K562 (cell line): ENCODE data around the gene DYNC1H1. TPM values are rescaled to one million over a fixed set of nuclear protein-coding genes. Genes with fewer than 3 reads are reported as not detected.
A peak's percentile ranks its signal among the peaks of the same experiment; 100 is the strongest.

Source experiments
- ATAC-seq: fragments of 200-7000 bp; cut with Tn5 transposase; 3 replicates; pipeline ENCODE4 v1.9.1; 2020; ENCODE audit warnings: moderate library complexity
- BruUV-seq: library from RNA; stranded (reverse); fragments of 400-500 nt; replicated peaks from 2 replicates; lab custom pipeline; 2021; lab: Mats Ljungman, UMichigan
- CTCF ChIA-PET: fragments of 300-600 bp; formaldehyde crosslinking; extraction: SDS; loops from one replicate; lab custom pipeline; 2021; ENCODE audit warnings: low intra/inter-chr PET ratio; lab: Yijun Ruan, JAX
- POLR2A ChIA-PET: fragments of 300-600, 350-650 bp; sonication (Branson Sonifier 250); formaldehyde crosslinking; extraction: SDS; loops from one replicate; lab custom pipeline; 2021; ENCODE audit warnings: antibody characterized with exemption, inconsistent platforms; lab: Yijun Ruan, JAX
- DNase-seq, 4 experiments: peaks; one replicate each; pipeline versions ENCODE4 v3.0.0 to v3.0.0-alpha.2; 2011 to 2018; ENCODE audit warnings: low spot score in 3 of 4, mixed read lengths in 3 of 4; ENCODE audit errors: extremely low read depth in 1 of 4
- FAIRE-seq: peaks from 2 replicates; lab custom pipeline; 2011; peaks lifted over from hg19 to GRCh38; lab: Jason Lieb, UNC
- H2AFZ ChIP-seq: 2 replicates; pipeline ENCODE4 v1.6.0; 2011; ENCODE audit warnings: low read depth, low read length, control low read depth, inconsistent platforms
- H3K27ac ChIP-seq: fragments of 200-600 bp; 3 replicates; pipeline ENCODE4 v1.8.0; 2011; ENCODE audit warnings: low read depth, mild to moderate bottlenecking, control low read depth, inconsistent platforms, low read length, moderate library complexity, mixed read lengths; ENCODE audit errors: extremely low read depth
- H3K27me3 ChIP-seq, 2 experiments: fragments of 300-600 bp in 1 of 2; 2 replicates in 1 of 2; 3 replicates in 1 of 2; pipeline versions ENCODE4 v1.6.0 to v1.8.0; 2011; ENCODE audit warnings: inconsistent platforms in 2 of 2, low read length in 2 of 2, mild to moderate bottlenecking in 1 of 2, mixed read lengths in 1 of 2, moderate library complexity in 1 of 2; ENCODE audit not compliant: control insufficient read depth in 2 of 2, insufficient read depth in 2 of 2
- H3K36me3 ChIP-seq: fragments of 300-600 bp; 3 replicates; pipeline ENCODE4 v1.8.0; 2011; ENCODE audit warnings: mild to moderate bottlenecking, low read length, inconsistent platforms; ENCODE audit not compliant: control insufficient read depth, insufficient read depth
- H3K4me1 ChIP-seq, 2 experiments: fragments of 200-600 bp in 1 of 2; replicated peaks in 1 of 2; 2 replicates in 1 of 2; 3 replicates in 1 of 2; pipeline versions ENCODE4 v1.5.1 to v1.8.0; 2011; ENCODE audit warnings: inconsistent platforms in 2 of 2, low read length in 2 of 2, mild to moderate bottlenecking in 1 of 2, mixed read lengths in 1 of 2, moderate library complexity in 1 of 2; ENCODE audit not compliant: control insufficient read depth in 2 of 2, insufficient read depth in 2 of 2
- H3K4me2 ChIP-seq: 2 replicates; pipeline ENCODE4 v1.6.1; 2011; ENCODE audit warnings: low read length, control low read depth, inconsistent platforms, mixed read lengths; ENCODE audit not compliant: insufficient read depth
- H3K4me3 ChIP-seq: fragments of 200-600 bp; sonication (generic), shearing (Covaris generic); 2 replicates; pipeline ENCODE4 v1.5.1; 2016; ENCODE audit warnings: control low read depth, inconsistent platforms
- H3K79me2 ChIP-seq: fragments of 200-600 bp; 3 replicates; pipeline ENCODE4 v1.8.0; 2011; ENCODE audit warnings: low read length, inconsistent platforms; ENCODE audit not compliant: control insufficient read depth, insufficient read depth
- H3K9ac ChIP-seq, 2 experiments: 2 replicates each; pipeline versions ENCODE4 v1.6.0 to v1.6.1; 2011; ENCODE audit warnings: low read depth in 2 of 2, low read length in 2 of 2, control low read depth in 1 of 2, inconsistent platforms in 1 of 2, mild to moderate bottlenecking in 1 of 2, mixed read lengths in 1 of 2; ENCODE audit not compliant: insufficient read depth in 1 of 2
- H3K9me1 ChIP-seq: one replicate; pipeline ENCODE4 v1.6.0; 2011; ENCODE audit warnings: inconsistent platforms, mild to moderate bottlenecking, low read length, moderate library complexity; ENCODE audit not compliant: control insufficient read depth, insufficient read depth
- H3K9me3 ChIP-seq: replicated peaks from 2 replicates; pipeline ENCODE4 v1.5.1; 2011; ENCODE audit warnings: low read depth, low read length, inconsistent platforms; ENCODE audit not compliant: control insufficient read depth, insufficient read depth
- H4K20me1 ChIP-seq: replicated peaks from 2 replicates; pipeline ENCODE4 v1.6.1; 2011; ENCODE audit warnings: low read length, inconsistent platforms, mixed read lengths; ENCODE audit not compliant: control insufficient read depth, insufficient read depth
- COPS2 ChIP-seq: fragments of 450-650 bp; conservative IDR thresholded peaks from 2 replicates; pipeline ENCODE4 v1.6.1; 2016; ENCODE audit warnings: mild to moderate bottlenecking, moderate library complexity
- CREBBP ChIP-seq: IDR thresholded peaks from one replicate; pipeline ENCODE4 v1.6.1; 2012; ENCODE audit warnings: low read depth, mild to moderate bottlenecking, control low read depth, inconsistent platforms, low read length
- ETS2 ChIP-seq: IDR thresholded peaks from 2 replicates; pipeline ENCODE4 v1.6.1; 2016; ENCODE audit warnings: borderline replicate concordance, missing genetic modification characterization, mild to moderate bottlenecking, moderate library complexity, missing compliant biosample characterization; ENCODE audit not compliant: poor library complexity, severe bottlenecking
- NEUROD1 ChIP-seq: fragments of 150-350 bp; IDR thresholded peaks from 2 replicates; pipeline ENCODE4 v1.6.1; 2014; ENCODE audit warnings: borderline replicate concordance, low read length, low read depth; ENCODE audit not compliant: partially characterized antibody
- NR3C1 ChIP-seq: sonication (generic); formaldehyde crosslinking; IDR thresholded peaks from 2 replicates; pipeline ENCODE4 v1.8.1; 2022; ENCODE audit warnings: missing genetic modification reagents
- OTX1 ChIP-seq: fragments of 450-650 bp; formaldehyde crosslinking; IDR thresholded peaks from 2 replicates; pipeline ENCODE4 v1.4.0; 2022; ENCODE audit warnings: mild to moderate bottlenecking
- POLR2B ChIP-seq: fragments of 450-650 bp; IDR thresholded peaks from 2 replicates; pipeline ENCODE4 v1.6.1; 2018; ENCODE audit warnings: low read depth; ENCODE audit not compliant: partially characterized antibody
- PRPF4 ChIP-seq: fragments of 200-400 bp; formaldehyde crosslinking; IDR thresholded peaks from one replicate; pipeline ENCODE4 v1.6.1; 2017; ENCODE audit warnings: low read length, low read depth, mild to moderate bottlenecking; ENCODE audit not compliant: insufficient read depth, poor library complexity, severe bottlenecking
- TARDBP ChIP-seq: fragments of 450-650 bp; IDR thresholded peaks from 2 replicates; pipeline ENCODE4 v1.6.1; 2016
- TCF7L2 ChIP-seq: fragments of 150-350 bp; IDR thresholded peaks from 2 replicates; pipeline ENCODE4 v1.6.1; 2016; ENCODE audit warnings: low read depth, mild to moderate bottlenecking, low read length, moderate library complexity
- ZFP36 ChIP-seq: fragments of 150-350 bp; IDR thresholded peaks from 2 replicates; pipeline ENCODE4 v1.6.1; 2018; ENCODE audit warnings: low read length, low read depth; ENCODE audit not compliant: partially characterized antibody
- ZNF217 ChIP-seq: sonication (generic); formaldehyde crosslinking; IDR thresholded peaks from 2 replicates; pipeline ENCODE4 v1.8.0; 2022; ENCODE audit warnings: mild to moderate bottlenecking, missing genetic modification reagents
- ZNF589 ChIP-seq: fragments of 200-800 bp; sonication (Bioruptor generic); IDR thresholded peaks from 2 replicates; pipeline ENCODE4 v1.6.1; 2016; ENCODE audit warnings: low read depth, missing genetic modification characterization, missing compliant biosample characterization
- WGBS: fragments of 100-300 bp; shearing (Covaris generic); methylation state at CpG from one replicate; pipeline ENCODE4 v1.1.6; 2016; ENCODE audit warnings: low coverage, mixed read lengths; ENCODE audit not compliant: insufficient coverage; ENCODE audit errors: missing lambda C conversion rate; 5-methylcytosine and 5-hydroxymethylcytosine counted together
- in situ Hi-C: fragments of 300-500 bp; cut with MboI; formaldehyde crosslinking; loops from 4 replicates; pipeline ENCODE4 v1.15.0; 2018; ENCODE audit warnings: inconsistent platforms, mixed read lengths
- intact Hi-C: fragments of 100-400 bp; cut with micrococcal nuclease; formaldehyde crosslinking; loops from 2 replicates; pipeline ENCODE4 v1.14.2; 2022
- polyA plus RNA-seq, 8 experiments: library from polyadenylated mRNA; depleted of rRNA in 4 of 8; stranded (reverse) in 5 of 8; unstranded in 3 of 8; fragments of >200 nt; fragmentation: Nextera tagmentation in 2 of 8; fragmentation: Illumina TruSeq in 1 of 8; extraction: Ambion mirVana in 2 of 8; extraction: Trizol in 1 of 8; gene quantifications; 2 replicates each; pipeline versions ENCODE4 v1.2.1 to v1.2.3, GENCODE V29; 2011 to 2014; ENCODE audit warnings: inconsistent platforms in 1 of 8, missing spikeins in 1 of 8
- total RNA-seq, 7 experiments: library from RNA; depleted of rRNA in 6 of 7; stranded (reverse); fragments of >200 nt in 6 of 7; fragmentation: Illumina TruSeq in 2 of 7; extraction: Trizol in 2 of 7; gene quantifications; 2 replicates each; pipeline versions ENCODE4 v1.2.1 to v1.2.3, GENCODE V29; 2011 to 2021; ENCODE audit warnings: low replicate concordance in 1 of 7
- TF ChIP-seq, protein P1 (sequence below): fragments of 250-450 bp; sonication (Bioruptor Pico); IDR thresholded peaks from 2 replicates; pipeline ENCODE4 v1.4.0; 2020
- TF ChIP-seq, protein P2 (sequence below): sonication (generic); formaldehyde crosslinking; IDR thresholded peaks from 2 replicates; pipeline ENCODE4 v1.8.0; 2022; ENCODE audit warnings: mild to moderate bottlenecking, low read depth, missing genetic modification reagents

Gene DYNC1H1
- total and polyA plus RNA-seq, 9 of the 15 experiments (the other 6 are each of a cell fraction or from before 2014, with no cell fraction given) = 31.9 to 335 (median 115) TPM

DNA sequence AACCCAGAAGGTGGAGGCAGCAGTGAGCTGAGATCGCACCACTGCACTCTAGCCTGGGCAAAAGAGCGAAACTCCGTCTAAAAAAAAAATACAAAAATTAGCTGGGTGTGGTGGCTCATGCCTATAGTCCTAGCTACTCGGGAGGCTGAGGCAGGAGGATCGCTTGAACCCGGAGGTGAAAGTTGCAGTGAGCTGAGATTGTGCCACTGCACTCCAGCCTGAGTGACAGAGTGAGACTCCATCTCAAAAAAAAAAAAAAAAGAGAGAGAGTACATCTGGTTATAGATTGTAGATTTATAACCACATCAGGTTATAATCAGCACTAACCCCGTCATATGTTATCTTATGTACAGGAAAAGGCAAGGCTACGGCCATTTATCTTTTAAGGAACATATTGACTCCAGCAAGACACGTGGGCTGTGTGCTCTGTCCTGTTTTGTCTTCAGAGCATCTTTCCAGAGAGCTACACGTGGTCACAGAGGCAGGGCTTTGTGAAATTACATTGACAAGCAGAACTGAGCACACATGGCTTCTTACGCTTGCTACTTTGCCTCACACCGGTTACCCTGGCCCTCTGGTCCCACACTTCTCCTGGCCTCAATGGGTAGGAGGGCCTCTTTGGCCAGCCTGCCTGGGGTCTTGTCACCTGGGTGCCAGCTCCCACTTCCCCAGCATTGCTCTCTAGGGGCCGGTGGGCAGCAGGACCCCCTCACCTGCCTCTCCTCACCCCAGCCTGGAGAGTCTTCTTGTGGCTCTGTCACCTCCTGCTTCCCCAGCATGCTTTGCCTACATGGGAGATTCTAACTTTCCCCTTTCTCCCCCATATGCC, 6.8 kb upstream of the DYNC1H1 start:
- Histone ChIP-seq H3K9me3 (no peaks in the 10 kb centered on the region), H3K27ac (peak overlapping the region; percentile 32; the same call in 1 of the 3 replicates), H3K36me3 (no peaks in the 10 kb centered on the region), H3K79me2 (no peaks in the 10 kb centered on the region), H2AFZ (peak overlapping the region; percentile 74), H4K20me1 (no peaks in the 10 kb centered on the region), H3K9ac (peak overlapping the region in 1 of 2 experiments; percentile 84; a peak in 2 of 4 replicates), H3K4me1 (peaks cover 24 to 31% of the 10 kb centered on the region in 2 experiments), H3K4me3 (no peak overlapping the region), H3K4me2 (no peak overlapping the region), H3K27me3 (no peaks in the 10 kb centered on the region), H3K9me1 (no peaks in the 10 kb centered on the region)
- FAIRE-seq = peak; percentile 69
- ChIA-PET CTCF (no interaction called here), POLR2A (interaction anchor here (0.6 to 1.3 kb wide), 2 partner anchors 9 to 874 kb away, joined by 3 to 4 read pairs; no protein-coding TSS in a partner anchor)
- ATAC-seq = no peak; the same call in 1 of the 3 replicates
- 46% methylated on average over 11 of the region's 13 CpGs for WGBS
- no TSS peak for BruUV-seq
- peak in 1 of 4 experiments; percentile 63 for DNase-seq
- in situ Hi-C loops (no loop called here), intact Hi-C loops (no loop called here)
- TF ChIP-seq ETS2 (tag) (no peak), POLR2B (no peak), NR3C1 (CRISPR knock-in tag) (no peak), PRPF4 (no peak), ZFP36 (no peak), TCF7L2 (no peak), ZNF217 (CRISPR knock-in tag) (no peak), COPS2 (no peak), OTX1 (CRISPR knock-in tag) (no peak), NEUROD1 (no peak), TARDBP (no peak), CREBBP (no peak), ZNF589 (no peak)
- TF ChIP-seq, protein P1, sequence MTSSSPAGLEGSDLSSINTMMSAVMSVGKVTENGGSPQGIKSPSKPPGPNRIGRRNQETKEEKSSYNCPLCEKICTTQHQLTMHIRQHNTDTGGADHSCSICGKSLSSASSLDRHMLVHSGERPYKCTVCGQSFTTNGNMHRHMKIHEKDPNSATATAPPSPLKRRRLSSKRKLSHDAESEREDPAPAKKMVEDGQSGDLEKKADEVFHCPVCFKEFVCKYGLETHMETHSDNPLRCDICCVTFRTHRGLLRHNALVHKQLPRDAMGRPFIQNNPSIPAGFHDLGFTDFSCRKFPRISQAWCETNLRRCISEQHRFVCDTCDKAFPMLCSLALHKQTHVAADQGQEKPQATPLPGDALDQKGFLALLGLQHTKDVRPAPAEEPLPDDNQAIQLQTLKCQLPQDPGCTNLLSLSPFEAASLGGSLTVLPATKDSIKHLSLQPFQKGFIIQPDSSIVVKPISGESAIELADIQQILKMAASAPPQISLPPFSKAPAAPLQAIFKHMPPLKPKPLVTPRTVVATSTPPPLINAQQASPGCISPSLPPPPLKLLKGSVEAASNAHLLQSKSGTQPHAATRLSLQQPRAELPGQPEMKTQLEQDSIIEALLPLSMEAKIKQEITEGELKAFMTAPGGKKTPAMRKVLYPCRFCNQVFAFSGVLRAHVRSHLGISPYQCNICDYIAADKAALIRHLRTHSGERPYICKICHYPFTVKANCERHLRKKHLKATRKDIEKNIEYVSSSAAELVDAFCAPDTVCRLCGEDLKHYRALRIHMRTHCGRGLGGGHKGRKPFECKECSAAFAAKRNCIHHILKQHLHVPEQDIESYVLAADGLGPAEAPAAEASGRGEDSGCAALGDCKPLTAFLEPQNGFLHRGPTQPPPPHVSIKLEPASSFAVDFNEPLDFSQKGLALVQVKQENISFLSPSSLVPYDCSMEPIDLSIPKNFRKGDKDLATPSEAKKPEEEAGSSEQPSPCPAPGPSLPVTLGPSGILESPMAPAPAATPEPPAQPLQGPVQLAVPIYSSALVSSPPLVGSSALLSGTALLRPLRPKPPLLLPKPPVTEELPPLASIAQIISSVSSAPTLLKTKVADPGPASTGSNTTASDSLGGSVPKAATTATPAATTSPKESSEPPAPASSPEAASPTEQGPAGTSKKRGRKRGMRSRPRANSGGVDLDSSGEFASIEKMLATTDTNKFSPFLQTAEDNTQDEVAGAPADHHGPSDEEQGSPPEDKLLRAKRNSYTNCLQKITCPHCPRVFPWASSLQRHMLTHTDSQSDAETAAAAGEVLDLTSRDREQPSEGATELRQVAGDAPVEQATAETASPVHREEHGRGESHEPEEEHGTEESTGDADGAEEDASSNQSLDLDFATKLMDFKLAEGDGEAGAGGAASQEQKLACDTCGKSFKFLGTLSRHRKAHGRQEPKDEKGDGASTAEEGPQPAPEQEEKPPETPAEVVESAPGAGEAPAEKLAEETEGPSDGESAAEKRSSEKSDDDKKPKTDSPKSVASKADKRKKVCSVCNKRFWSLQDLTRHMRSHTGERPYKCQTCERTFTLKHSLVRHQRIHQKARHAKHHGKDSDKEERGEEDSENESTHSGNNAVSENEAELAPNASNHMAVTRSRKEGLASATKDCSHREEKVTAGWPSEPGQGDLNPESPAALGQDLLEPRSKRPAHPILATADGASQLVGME (CRISPR knock-in tag) = no peak
- TF ChIP-seq, protein P2, sequence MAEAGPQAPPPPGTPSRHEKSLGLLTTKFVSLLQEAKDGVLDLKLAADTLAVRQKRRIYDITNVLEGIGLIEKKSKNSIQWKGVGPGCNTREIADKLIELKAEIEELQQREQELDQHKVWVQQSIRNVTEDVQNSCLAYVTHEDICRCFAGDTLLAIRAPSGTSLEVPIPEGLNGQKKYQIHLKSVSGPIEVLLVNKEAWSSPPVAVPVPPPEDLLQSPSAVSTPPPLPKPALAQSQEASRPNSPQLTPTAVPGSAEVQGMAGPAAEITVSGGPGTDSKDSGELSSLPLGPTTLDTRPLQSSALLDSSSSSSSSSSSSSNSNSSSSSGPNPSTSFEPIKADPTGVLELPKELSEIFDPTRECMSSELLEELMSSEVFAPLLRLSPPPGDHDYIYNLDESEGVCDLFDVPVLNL (CRISPR knock-in tag) = no peak
